ENCODE data around the gene AKAP6.
"Not testable (repeated sequence)": the region's sequence is repeated elsewhere in the genome, so short reads cannot be mapped to it uniquely, and the experiment has no call there.

The AKAP6 gene

DNA sequence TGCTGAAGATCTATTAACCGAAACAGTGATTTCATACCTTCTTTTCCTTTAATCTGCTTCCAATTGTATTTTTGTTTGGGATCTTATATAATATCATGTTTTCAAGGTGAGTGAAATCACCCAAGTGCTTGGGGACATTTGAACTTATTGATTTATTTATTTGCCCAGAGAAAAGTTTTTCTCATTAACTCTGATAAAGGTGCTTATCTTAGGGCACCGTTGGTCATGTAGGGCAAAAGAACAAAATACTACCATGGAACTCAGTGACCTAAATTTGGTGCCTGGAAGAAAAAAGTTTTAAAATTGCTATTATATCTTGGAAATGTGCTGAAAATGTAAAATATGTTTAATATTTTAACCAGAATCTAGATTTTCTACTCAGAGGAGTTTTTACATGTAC, 402.2 kb downstream of the AKAP6 start:
- DNase-seq (ENCODE audit: low read depth in 2 of 2, low spot score in 1 of 2) = no peak

DNA sequence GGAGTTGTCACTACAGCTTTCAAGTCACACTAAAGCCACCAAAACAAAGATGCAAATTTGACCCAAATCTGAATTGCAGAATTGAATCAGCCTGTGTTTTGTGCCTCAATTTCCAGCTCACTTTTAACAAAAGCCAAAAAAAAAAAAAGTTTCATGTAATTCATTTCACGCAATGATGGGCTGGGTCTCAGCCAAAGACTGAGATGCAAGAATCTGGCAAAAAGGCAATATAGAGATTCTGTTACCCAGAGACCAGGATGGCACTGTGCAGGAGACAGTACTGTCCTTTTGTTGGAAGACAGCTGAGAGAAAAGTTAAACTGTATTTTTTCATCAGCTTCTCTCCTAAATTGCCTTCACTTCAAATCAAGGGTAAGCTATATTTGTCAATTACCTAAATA, 403.9 kb downstream of the AKAP6 start:
- DNase-seq (ENCODE audit: low read depth in 2 of 2, low spot score in 1 of 2) = no peak

DNA sequence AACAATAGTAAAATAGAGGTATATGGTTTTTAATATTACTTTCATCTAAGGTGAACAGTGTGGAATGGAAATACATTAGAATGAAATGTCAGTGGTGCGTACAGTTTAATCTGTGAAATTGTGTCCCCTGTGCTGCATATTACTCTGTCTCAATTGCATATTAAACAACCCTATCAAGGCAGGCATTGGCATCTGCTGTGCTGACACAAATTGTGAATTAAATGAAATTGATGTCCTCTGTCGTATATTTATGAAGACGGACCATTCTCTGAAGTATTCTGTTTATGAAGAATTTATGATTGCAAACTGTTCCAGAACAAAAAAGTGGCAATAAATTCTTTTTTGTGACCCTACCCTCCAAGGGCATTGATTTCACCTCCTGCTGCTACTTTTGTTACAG, 405.2 kb downstream of the AKAP6 start:
- DNase-seq (ENCODE audit: low read depth in 2 of 2, low spot score in 1 of 2) = no peak

DNA sequence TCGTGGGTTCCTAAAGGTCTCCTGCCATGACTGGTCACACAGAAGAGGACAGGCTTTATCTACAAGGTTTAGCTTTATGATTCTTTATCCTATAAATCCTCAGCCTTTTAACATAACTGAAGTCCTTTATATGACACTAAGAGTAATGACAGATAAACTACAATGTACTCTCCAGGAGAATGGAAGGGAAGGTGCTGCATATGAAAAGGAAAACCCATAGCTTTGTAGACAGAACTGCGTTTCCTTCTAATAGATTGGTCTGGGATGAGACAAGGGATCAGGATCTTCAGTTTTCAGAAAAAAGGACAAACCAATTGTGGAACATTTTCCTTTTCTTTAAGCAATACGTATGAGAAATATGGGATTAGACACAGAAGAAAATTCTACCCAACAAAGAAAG, 408.5 kb downstream of the AKAP6 start:
- no peak for DNase-seq (ENCODE audit: low read depth in 2 of 2, low spot score in 1 of 2)

DNA sequence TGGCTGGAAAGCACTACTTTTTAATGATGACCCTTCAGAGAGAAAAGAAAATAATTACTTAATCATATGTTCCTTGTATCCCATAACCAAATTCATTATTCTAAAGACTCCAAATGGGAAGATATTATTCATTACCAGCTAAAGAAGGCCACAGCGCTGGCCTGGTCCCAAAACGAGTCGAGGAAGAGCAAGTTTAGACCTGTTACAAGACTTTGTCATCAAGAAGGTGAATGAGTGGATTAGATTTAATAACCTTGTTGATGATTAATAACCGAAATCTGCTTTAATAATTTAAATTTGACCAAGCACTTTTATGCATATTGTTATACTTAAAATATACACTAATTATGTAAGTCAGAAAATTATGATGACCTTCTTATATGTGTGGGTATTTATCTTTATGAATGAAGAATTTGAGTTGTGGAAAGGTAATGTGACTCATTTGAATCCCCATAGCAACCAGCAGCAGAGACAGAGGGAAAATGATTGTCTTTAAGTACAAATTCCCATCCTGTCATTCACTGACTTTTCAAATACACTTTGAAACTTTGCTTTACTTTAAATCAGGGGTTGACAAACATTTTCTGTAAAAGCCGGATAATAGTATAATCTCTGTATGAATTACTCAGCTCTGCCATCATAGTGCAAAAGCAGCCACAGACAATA, 409.2 kb downstream of the AKAP6 start:
- no peak for DNase-seq (ENCODE audit: low read depth in 2 of 2, low spot score in 1 of 2)

DNA sequence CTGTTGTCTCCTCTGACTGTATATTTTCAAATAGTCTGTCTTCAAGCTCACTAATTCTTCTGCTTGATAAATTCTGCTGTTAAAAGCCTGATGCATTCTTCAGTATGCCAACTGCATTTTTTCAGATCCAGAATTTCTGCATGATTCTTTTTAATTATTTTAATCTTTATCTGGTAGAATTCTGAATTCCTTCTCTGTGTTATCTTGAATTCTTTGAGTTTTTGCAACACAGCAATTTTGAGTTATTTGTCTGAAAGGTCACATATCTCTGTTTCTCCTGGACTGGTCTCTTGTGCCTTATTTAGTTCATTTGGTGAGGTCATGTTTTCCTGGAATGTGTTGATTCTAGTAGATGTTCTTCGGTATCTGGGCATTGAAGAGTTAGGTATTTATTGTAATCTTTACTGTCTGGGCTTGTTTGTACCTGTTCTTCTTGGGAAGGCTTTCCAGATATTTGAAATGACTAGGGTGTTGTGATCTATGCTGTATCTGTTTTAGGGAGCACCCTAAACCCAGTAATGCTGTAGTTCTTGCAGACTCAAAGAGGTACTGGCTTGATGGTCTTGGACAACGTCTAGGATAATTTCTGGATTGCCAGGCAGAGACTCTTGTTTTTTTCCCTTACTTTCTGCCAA, 415.8 kb downstream of the AKAP6 start:
- DNase-seq (ENCODE audit: low read depth in 2 of 2, low spot score in 1 of 2) = no peak

DNA sequence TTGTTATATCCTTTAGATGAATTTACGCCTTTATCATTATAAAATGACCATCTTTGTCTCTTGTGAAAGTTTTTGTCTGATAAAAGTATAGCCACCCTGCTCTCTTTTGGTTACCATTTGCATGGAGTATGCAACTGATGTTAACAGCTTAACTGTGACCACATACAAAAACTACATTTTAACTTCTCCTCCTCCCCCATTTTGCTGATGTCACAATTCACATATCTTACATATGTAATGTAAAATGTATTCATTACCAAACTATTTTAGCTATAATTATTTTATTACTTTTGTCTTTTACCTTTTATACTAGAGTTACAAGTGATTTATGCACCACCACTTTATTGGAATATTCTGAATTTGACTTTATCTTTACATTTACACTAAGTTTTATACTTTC, 425.1 kb downstream of the AKAP6 start:
- DNase-seq (ENCODE audit: low read depth in 2 of 2, low spot score in 1 of 2) = no peak

DNA sequence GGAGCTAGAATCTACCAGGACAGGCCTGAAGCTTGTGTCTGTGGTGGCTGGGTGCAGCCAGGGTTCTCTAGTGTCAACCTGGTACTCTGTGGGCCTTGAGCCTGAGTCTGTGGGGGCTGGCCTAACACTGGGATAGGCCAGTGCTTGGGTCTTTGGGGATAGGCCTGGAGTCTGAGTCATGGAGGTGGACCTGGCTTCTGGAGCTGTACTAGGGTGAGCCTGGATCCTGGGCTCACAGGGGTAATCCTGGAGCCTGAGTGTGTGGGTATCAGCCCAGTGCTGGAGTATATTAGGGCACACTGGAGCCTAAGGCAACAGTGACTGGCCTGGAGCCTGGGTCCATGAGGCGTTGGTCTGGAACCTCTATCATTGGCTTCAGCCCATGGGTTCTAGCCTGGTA, 427.1 kb downstream of the AKAP6 start:
- no peak for DNase-seq (ENCODE audit: low read depth in 2 of 2, low spot score in 1 of 2)

DNA sequence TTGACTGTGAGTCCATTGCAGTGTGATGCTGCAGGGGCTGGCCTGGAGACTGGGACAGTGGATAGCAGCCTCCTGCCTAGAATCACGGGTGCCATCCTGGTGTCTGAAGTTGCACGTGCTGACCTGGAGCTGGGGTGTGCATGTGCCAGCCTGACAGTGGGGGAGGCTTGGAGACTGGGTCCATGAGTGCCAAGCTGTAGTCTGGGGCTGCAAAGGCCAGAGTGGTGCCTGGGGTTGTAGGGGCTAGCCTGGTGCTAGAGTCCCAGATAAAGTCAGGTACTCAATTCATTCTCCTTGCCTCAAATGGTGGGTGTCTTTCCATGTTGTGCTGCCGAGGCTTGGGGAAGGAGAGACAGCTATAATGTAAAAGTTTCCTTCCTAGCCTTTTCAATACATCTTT, 427.7 kb downstream of the AKAP6 start:
- DNase-seq (ENCODE audit: low read depth in 2 of 2, low spot score in 1 of 2) = no peak

DNA sequence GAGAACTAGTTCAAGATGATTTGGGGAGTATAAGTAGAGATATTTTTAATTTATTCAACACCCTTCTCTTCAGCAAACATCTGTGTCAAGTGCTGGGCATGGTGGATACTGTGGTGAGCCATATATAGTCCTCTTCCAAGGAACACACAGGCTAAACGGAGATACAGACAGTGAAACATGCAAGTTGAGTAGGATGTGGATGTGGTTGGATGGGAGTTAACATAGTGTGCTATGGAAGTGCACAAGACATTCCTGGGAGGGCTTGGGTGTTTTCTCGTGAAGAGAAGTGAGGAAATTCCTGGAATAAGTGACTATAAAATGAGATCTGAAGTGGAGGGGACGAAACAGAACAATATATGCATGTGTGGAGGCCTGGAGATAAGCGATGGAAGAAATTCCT, 428.5 kb downstream of the AKAP6 start:
- DNase-seq (ENCODE audit: low read depth in 2 of 2, low spot score in 1 of 2) = no peak

DNA sequence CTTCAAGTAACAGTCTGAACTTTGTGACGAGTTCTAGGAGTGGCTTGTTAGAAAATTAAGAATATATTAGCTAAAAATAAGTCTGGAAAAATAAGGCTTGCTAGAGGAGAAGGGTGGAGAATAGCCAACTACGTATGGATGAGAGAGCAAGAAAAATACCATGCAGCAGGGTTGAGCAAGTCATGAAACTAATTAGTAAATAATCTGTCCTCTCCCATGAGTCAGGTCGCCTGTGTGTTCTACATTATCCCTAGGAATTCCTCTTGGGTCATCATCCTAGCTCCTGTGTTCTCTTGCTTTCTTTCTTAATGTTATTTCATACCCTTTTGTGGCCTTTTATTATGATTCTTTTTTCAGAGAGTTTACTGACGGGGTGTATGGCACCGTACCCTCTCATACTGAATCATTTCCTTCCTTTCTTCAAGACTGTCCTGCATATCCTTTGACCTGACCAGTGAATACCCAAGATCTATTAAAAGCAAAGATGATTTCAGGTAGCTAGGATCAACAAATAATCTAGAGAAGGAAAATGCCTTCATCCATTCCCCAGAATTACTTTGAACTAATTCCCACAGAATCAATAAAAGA, 432.4 kb downstream of the AKAP6 start:
- no peak for DNase-seq (ENCODE audit: low read depth in 2 of 2, low spot score in 1 of 2)

DNA sequence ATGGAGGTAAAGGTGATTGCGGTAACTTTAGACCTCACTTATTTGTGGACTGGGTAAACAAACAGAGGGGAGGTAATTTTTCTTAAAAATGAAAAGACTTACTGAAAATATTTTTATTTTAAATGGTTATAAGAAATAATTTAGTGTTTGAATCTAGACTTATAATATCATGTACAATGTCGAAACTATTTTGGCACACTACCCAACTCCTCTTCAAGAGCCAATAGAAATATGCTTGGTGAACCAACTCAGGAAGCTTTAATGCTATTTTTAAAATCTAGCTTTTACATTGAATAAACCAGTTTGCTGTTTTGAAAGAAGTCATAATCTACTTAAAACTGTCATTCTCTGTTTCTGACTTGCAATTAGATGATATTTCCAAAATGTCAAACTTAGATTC, 433.8 kb downstream of the AKAP6 start:
- DNase-seq (ENCODE audit: low read depth in 2 of 2, low spot score in 1 of 2) = no peak

DNA sequence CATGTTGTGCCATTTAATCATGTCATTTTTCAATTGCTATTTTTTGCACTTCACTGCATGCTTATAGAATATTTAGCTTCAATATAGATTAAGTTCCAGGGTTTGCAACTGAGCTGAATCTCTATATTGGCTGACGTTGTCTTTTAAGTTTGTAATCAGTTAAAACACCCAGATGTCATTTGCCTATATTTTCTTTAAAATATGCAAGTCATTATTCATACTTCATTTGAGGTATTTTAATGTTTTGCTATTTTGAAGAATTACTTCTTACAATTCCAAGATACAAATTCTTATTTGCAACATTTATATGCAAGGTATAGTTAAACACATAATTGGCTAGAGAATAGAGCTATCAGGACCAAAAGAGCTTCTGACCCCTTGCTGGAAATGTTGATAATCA, 434.6 kb downstream of the AKAP6 start:
- no peak for DNase-seq (ENCODE audit: low read depth in 2 of 2, low spot score in 1 of 2)

DNA sequence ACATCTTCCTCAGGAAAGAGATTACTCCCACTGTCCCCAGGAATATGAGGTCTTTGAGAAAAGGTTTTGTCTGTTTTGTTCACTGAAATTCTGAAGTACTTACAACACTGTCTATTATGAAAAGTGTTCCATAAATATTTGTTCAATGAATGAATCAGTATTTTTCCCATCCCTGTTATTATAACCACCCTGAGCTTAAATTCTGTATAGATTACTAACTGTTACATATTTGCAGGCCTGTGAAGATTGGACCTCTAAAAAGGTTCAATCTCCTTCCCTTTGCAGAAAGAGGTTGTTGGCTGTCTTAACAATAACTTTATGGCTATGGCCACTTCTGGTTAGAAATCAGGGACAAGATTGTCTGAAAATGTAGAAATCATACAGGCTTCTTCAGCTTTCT, 435.0 kb downstream of the AKAP6 start:
- no peak for DNase-seq (ENCODE audit: low read depth in 2 of 2, low spot score in 1 of 2)

DNA sequence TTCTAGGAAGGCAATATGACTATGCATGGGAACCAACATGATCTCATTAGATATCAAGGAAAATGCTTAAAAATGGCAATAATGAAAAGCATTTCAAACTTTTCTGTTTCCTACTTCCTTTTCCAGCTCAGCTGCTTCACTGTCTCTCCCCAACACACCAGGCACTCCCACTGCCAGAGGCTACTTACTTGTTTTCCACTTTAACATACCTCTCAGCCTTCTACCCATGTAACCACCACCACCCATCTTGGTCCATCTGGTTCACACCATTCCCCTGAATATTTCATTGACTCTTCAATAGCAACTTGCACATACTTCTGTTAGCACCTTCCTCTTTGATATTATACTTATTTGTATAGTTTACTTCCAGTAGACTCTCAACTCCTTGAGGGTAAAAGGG, 441.3 kb downstream of the AKAP6 start:
- DNase-seq (ENCODE audit: low read depth in 2 of 2, low spot score in 1 of 2) = no peak

DNA sequence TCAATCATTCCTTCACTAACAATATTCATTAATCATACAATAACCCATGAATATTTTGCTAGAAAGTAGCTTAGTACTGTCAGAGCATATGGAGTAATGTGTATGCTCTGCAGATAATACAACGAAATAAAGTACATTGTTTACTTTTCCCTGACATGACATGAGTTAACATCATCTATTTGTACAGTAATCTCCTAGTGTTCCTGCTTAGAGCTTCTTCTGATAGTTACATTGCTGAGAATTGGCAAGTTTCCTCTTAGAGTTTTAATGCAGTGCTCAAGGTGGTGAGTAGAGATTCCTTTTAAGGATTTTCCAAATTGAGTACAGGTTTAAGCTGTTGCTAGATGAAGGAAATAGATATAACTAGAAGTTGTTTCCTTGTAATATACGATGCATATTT, 445.1 kb downstream of the AKAP6 start:
- no peak for DNase-seq (ENCODE audit: low read depth in 2 of 2, low spot score in 1 of 2)

DNA sequence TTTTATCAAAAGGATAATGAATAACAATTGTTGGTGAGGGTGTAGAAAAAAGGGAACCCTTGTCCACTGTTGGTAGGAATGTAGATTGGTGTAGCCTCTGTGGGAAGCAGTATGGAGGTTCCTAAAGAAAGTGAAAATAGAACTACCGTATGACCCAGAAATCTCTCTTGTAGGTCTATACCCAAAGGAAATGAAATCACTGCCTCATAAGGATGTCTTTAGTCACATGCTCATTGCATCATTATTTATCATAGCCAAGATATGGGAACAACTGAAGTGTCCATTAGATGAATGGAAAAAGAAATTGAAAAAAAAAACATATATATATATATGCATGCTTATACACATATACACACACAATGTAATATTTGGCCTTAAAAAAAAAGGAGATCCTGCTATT, 450.7 kb downstream of the AKAP6 start:
- DNase-seq (ENCODE audit: low read depth in 2 of 2, low spot score in 1 of 2) = no peak

DNA sequence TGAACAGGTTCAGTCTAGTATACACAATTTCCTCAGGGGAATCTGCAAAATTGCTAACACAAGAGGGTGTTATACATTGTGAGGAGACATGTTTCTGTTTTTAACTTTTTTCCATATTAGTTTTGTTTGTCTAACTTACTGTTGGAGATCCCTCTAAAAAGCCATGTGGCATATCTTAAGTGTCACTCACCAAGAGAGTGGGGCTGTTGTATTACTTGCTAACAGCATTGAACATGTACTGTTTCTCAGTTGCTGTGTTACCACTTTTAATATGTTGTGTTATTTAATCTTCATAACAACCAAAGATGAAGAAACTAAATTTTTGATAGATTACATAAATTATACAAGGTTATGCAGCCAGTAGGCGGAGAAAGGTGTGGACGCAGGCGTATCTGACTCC, 455.3 kb downstream of the AKAP6 start:
- DNase-seq (ENCODE audit: low read depth in 2 of 2, low spot score in 1 of 2) = no peak

DNA sequence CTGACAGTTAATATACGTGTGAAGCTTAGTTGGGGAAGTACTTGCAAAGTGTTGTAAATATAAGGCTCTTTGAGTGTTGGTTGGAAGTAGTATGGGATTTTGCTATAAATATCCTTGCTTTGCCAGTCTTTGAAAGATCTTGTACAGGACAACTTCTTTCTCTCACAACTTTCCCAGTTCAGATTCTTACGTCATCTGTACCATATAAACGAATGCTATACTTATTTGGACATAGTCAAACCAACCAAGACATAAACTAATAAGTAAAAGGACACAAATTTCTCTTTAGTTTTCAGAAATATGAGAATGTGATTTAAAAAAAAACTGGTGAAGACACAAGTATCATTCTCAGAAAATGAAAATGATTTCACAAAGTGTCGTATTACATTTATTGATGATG, 456.5 kb downstream of the AKAP6 start:
- no peak for DNase-seq (ENCODE audit: low read depth in 2 of 2, low spot score in 1 of 2)

DNA sequence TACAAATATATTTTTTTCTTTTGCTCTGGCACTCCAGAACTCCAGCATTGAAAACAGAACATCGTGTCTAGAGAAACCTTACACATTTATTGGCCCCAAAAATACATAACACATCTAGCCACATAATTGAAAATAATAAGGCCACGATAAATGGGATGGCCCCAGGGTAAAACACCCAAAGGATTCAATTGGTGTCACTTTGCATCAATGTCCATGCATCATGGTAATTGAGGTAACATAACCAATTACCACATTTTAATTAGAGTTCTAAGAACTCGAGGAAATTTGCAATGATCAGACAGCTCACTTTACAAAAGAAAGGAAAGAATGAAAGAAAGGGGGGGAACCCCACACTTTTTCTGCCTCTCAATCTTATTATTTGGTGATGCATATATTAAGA, 457.8 kb downstream of the AKAP6 start:
- DNase-seq (ENCODE audit: low read depth in 2 of 2, low spot score in 1 of 2) = no peak

DNA sequence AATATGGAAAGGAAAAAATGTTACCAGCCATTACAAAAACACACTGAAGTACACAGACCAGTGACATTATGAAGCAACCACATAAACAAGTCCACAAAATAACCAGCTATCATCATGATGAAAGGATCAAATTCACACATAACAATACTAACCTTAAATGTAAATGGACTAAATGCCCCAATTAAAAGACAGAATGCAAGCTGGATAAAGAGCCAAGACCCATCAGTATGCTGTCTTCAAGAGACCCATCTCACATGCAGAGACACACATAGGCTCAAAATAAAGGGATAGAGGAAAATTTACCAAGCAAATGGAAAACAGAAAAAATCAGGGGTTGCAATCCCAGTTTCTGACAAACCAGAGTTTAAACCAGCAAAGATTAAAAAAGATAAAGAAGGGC, 463.9 kb downstream of the AKAP6 start:
- not testable (repeated sequence) for DNase-seq (ENCODE audit: low read depth in 2 of 2, low spot score in 1 of 2)

DNA sequence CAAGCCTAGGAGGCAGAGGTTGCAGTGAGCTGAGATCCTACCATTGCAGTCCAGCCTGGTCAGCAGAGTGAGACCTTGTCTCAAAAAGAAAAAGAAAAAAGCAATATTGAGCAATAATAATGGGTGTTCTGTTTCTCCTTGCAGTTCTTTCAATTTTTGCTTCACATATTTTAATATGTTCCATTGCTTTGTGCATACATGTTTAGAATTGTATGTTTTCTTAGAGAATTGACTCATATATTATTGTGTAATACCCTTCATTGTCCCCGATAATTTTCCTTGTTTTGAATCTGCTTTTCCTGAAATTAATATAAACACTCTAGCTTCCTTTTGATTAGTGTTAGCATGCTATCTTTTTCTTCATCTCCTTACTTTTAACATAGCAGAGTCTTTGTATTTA, 471.2 kb downstream of the AKAP6 start:
- no peak for DNase-seq (ENCODE audit: low read depth in 2 of 2, low spot score in 1 of 2)

DNA sequence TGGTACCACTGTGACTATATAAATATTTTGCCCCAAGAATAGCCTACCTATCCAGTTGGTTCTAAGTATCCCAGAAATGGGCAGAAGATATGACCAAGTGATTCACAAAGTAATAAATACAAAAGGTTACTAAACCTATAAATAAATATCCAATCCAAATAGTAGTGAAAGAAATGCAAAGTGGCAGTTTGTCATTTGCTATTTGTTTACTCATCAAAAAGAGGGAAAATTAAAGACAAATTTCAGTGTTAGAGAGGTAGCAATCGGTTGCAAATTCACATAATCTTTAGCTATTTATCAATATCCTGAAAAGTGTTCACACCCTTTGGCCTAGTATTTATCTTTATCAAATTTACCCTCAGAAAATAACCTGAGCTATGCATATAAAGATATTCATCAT, 473.2 kb downstream of the AKAP6 start:
- DNase-seq (ENCODE audit: low read depth in 2 of 2, low spot score in 1 of 2) = no peak

Measured in stimulated activated CD8-positive, alpha-beta memory T cell treated with anti-CD3 and anti-CD28 coated beads, Interleukin-4, amount 100 ng/mL, for 1 hour (primary cell).